ENCODE measurements around the gene HSD17B10. TPM values are rescaled to one million over a fixed set of nuclear protein-coding genes. Genes with fewer than 3 reads are reported as not detected.

The HSD17B10 gene
- total RNA-seq, 1 donor = 48.5 TPM

- Histone ChIP-seq H2AFZ (ENCODE audit: low read length) (no peak overlapping the region), H3K4me3 (ENCODE audit: insufficient read depth, low read length) (no peak overlapping the region), H3K36me3 (ENCODE audit: insufficient read depth, low read length) (no peaks in the 10 kb centered on the region), H3K4me2 (ENCODE audit: insufficient read depth, low read length) (peak overlapping the region; percentile 2), H3K27me3 (ENCODE audit: insufficient read depth, low read length) (peaks cover 7% of the 10 kb centered on the region), H3K79me2 (ENCODE audit: insufficient read depth, low read length) (no peaks in the 10 kb centered on the region), H3K4me1 (ENCODE audit: insufficient read depth, low read length) (peaks cover 8% of the 10 kb centered on the region), H3K9me3 (ENCODE audit: low read depth, low read length) (no peaks in the 10 kb centered on the region), H4K20me1 (ENCODE audit: insufficient read depth, low read length) (no peaks in the 10 kb centered on the region), H3K27ac (ENCODE audit: low read depth, low read length) (no peak overlapping the region)
- TF ChIP-seq, protein P1, sequence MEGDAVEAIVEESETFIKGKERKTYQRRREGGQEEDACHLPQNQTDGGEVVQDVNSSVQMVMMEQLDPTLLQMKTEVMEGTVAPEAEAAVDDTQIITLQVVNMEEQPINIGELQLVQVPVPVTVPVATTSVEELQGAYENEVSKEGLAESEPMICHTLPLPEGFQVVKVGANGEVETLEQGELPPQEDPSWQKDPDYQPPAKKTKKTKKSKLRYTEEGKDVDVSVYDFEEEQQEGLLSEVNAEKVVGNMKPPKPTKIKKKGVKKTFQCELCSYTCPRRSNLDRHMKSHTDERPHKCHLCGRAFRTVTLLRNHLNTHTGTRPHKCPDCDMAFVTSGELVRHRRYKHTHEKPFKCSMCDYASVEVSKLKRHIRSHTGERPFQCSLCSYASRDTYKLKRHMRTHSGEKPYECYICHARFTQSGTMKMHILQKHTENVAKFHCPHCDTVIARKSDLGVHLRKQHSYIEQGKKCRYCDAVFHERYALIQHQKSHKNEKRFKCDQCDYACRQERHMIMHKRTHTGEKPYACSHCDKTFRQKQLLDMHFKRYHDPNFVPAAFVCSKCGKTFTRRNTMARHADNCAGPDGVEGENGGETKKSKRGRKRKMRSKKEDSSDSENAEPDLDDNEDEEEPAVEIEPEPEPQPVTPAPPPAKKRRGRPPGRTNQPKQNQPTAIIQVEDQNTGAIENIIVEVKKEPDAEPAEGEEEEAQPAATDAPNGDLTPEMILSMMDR (IDR thresholded peaks at IDR 0.05; ENCODE audit: extremely low read depth, low read depth, low read length) = peak; percentile 42
- DNase-seq (ENCODE audit: insufficient read length, low spot score, missing footprints) = no peak
These were observed 23.9 kb upstream of the HSD17B10 start for GRCh38 chrX:53458082-53458481.

GRCh38 chrX:53456254-53456653 lies 22.1 kb upstream of the HSD17B10 start:
- Histone ChIP-seq H3K4me3 (ENCODE audit: insufficient read depth, low read length) (no peak overlapping the region), H3K4me1 (ENCODE audit: insufficient read depth, low read length) (peaks cover 8% of the 10 kb centered on the region), H4K20me1 (ENCODE audit: insufficient read depth, low read length) (no peaks in the 10 kb centered on the region), H3K36me3 (ENCODE audit: insufficient read depth, low read length) (no peaks in the 10 kb centered on the region), H3K27me3 (ENCODE audit: insufficient read depth, low read length) (no peaks in the 10 kb centered on the region), H2AFZ (ENCODE audit: low read length) (no peak overlapping the region), H3K79me2 (ENCODE audit: insufficient read depth, low read length) (no peaks in the 10 kb centered on the region), H3K4me2 (ENCODE audit: insufficient read depth, low read length) (peak overlapping the region; percentile 20), H3K27ac (ENCODE audit: low read depth, low read length) (no peak overlapping the region), H3K9me3 (ENCODE audit: low read depth, low read length) (no peaks in the 10 kb centered on the region)
- DNase-seq (ENCODE audit: insufficient read length, low spot score, missing footprints) = no peak
- TF ChIP-seq, protein P1 (IDR thresholded peaks at IDR 0.05; ENCODE audit: extremely low read depth, low read depth, low read length) = no peak

- no peak overlapping the region for H3K27ac ChIP-seq (ENCODE audit: low read depth, low read length)
- H3K27me3 ChIP-seq (ENCODE audit: insufficient read depth, low read length) = peaks cover 3% of the 10 kb centered on the region
- no peaks in the 10 kb centered on the region for H3K79me2 ChIP-seq (ENCODE audit: insufficient read depth, low read length)
- TF ChIP-seq, protein P1 (IDR thresholded peaks at IDR 0.05; ENCODE audit: extremely low read depth, low read depth, low read length) = no peak
- H4K20me1 ChIP-seq (ENCODE audit: insufficient read depth, low read length) = no peaks in the 10 kb centered on the region
- H3K36me3 ChIP-seq (ENCODE audit: insufficient read depth, low read length) = no peaks in the 10 kb centered on the region
- DNase-seq (ENCODE audit: insufficient read length, low spot score, missing footprints) = no peak
- peaks cover 8% of the 10 kb centered on the region for H3K4me1 ChIP-seq (ENCODE audit: insufficient read depth, low read length)
- H2AFZ ChIP-seq (ENCODE audit: low read length) = no peak overlapping the region
- H3K4me3 ChIP-seq (ENCODE audit: insufficient read depth, low read length) = no peak overlapping the region
- H3K4me2 ChIP-seq (ENCODE audit: insufficient read depth, low read length) = no peak overlapping the region
- H3K9me3 ChIP-seq (ENCODE audit: low read depth, low read length) = no peaks in the 10 kb centered on the region
These were observed 18.6 kb upstream of the HSD17B10 start for GRCh38 chrX:53452812-53453211.

DNA sequence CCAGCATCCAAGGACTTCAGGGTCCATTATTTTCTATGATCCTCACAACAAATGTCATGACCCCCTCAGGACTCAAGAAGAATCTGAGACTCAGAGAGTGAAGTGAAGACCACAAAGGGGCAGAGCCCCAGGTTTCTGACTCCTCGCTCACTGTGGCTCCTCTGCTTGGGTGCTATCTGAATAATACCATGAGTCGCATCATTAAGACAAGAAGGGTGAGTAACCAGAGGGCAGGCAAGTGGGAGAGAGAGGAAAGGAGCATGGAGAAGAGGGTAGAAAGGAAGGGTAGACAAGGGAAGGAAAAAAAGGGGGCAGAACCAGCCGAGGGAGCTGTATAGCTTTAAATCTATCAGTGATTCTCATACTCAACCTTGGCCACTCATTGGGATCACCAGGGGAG lies 15.5 kb upstream of the HSD17B10 start:
- Histone ChIP-seq H3K27me3 (ENCODE audit: insufficient read depth, low read length) (peaks cover 3% of the 10 kb centered on the region), H3K27ac (ENCODE audit: low read depth, low read length) (no peak overlapping the region), H3K4me1 (ENCODE audit: insufficient read depth, low read length) (no peaks in the 10 kb centered on the region), H3K9me3 (ENCODE audit: low read depth, low read length) (no peaks in the 10 kb centered on the region), H3K36me3 (ENCODE audit: insufficient read depth, low read length) (no peaks in the 10 kb centered on the region), H3K4me3 (ENCODE audit: insufficient read depth, low read length) (no peak overlapping the region), H3K79me2 (ENCODE audit: insufficient read depth, low read length) (no peaks in the 10 kb centered on the region), H3K4me2 (ENCODE audit: insufficient read depth, low read length) (no peak overlapping the region), H2AFZ (ENCODE audit: low read length) (no peak overlapping the region), H4K20me1 (ENCODE audit: insufficient read depth, low read length) (no peaks in the 10 kb centered on the region)
- DNase-seq (ENCODE audit: insufficient read length, low spot score, missing footprints) = no peak
- TF ChIP-seq, protein P1 (IDR thresholded peaks at IDR 0.05; ENCODE audit: extremely low read depth, low read depth, low read length) = no peak
